GM23338 (cell line): ENCODE measurements around the gene NT5C2. TPM values are rescaled to one million over a fixed set of nuclear protein-coding genes. Genes with fewer than 3 reads are reported as not detected.

Experiments
- ATAC-seq: fragments of 200-7000 bp; cut with Tn5 transposase; 3 replicates; pipeline ENCODE4 v1.9.1; 2020
- DNase-seq: peaks from one replicate; pipeline ENCODE4 v3.0.0-alpha.2; 2015; ENCODE audit warnings: low spot score
- H2AFZ ChIP-seq: fragments of 200-600 bp; sonication (generic); 2 replicates; pipeline ENCODE4 v1.8.0; 2016; ENCODE audit warnings: antibody characterized with exemption, mild to moderate bottlenecking, moderate library complexity
- H3F3A ChIP-seq: fragments of 200-600 bp; sonication (generic); replicated peaks from 2 replicates; pipeline ENCODE4 v1.8.0; 2017; ENCODE audit warnings: antibody characterized with exemption, mixed run types, low read depth
- H3K27ac ChIP-seq: fragments of 200-600 bp; sonication (generic); 2 replicates; pipeline ENCODE4 v1.6.1; 2016; ENCODE audit warnings: low read depth
- H3K27me3 ChIP-seq: fragments of 200-600 bp; sonication (generic); 2 replicates; pipeline ENCODE4 v1.8.0; 2016; ENCODE audit warnings: mild to moderate bottlenecking, mixed run types, moderate library complexity; ENCODE audit not compliant: insufficient read depth
- H3K36me3 ChIP-seq: fragments of 200-600 bp; sonication (generic); 2 replicates; pipeline ENCODE4 v1.8.0; 2016; ENCODE audit warnings: mild to moderate bottlenecking; ENCODE audit not compliant: insufficient read depth
- H3K4me1 ChIP-seq: fragments of 200-600 bp; sonication (generic); 2 replicates; pipeline ENCODE4 v1.8.0; 2016; ENCODE audit warnings: mild to moderate bottlenecking, moderate library complexity; ENCODE audit not compliant: insufficient read depth
- H3K4me2 ChIP-seq: fragments of 200-600 bp; sonication (generic); 2 replicates; pipeline ENCODE4 v1.7.1; 2017; ENCODE audit warnings: mixed run types
- H3K4me3 ChIP-seq: fragments of 200-600 bp; sonication (generic); 2 replicates; pipeline ENCODE4 v1.6.1; 2016; ENCODE audit warnings: mixed run types
- H3K79me2 ChIP-seq: fragments of 200-600 bp; sonication (generic); replicated peaks from 2 replicates; pipeline ENCODE4 v1.8.0; 2017; ENCODE audit warnings: mild to moderate bottlenecking; ENCODE audit not compliant: insufficient read depth
- H3K9me2 ChIP-seq: fragments of 200-600 bp; sonication (generic); 2 replicates; pipeline ENCODE4 v1.8.0; 2017; ENCODE audit not compliant: insufficient read depth
- H4K20me1 ChIP-seq: fragments of 200-600 bp; sonication (generic); replicated peaks from 2 replicates; pipeline ENCODE4 v1.8.0; 2017; ENCODE audit warnings: mild to moderate bottlenecking; ENCODE audit not compliant: insufficient read depth
- H3K27ac Mint-ChIP-seq: 2 replicates; pipeline ENCODE4 v1.8.0; 2020; ENCODE audit warnings: inconsistent platforms, mild to moderate bottlenecking, moderate library complexity, mixed read lengths
- H3K27me3 Mint-ChIP-seq: 3 replicates; pipeline ENCODE4 v1.8.0; 2022; ENCODE audit warnings: low read depth, mild to moderate bottlenecking, moderate library complexity, mixed read lengths, inconsistent platforms; ENCODE audit not compliant: insufficient read depth, poor library complexity
- H3K36me3 Mint-ChIP-seq: 3 replicates; pipeline ENCODE4 v1.8.0; 2021; ENCODE audit warnings: low read depth, mild to moderate bottlenecking, inconsistent platforms, moderate library complexity, mixed read lengths
- H3K4me1 Mint-ChIP-seq: 3 replicates; pipeline ENCODE4 v1.8.0; 2020; ENCODE audit warnings: mild to moderate bottlenecking, inconsistent platforms, mixed read lengths
- H3K4me3 Mint-ChIP-seq: 3 replicates; pipeline ENCODE4 v1.8.0; 2021; ENCODE audit warnings: moderate library complexity, mild to moderate bottlenecking, inconsistent platforms, mixed read lengths
- H3K9me3 Mint-ChIP-seq: 3 replicates; pipeline ENCODE4 v1.8.0; 2020; ENCODE audit warnings: moderate library complexity, mild to moderate bottlenecking, inconsistent platforms, mixed read lengths
- CREB1 ChIP-seq: fragments of 250-450 bp; sonication (Bioruptor Pico); IDR thresholded peaks from 2 replicates; pipeline ENCODE4 v1.5.0; 2020; ENCODE audit warnings: low read depth, mild to moderate bottlenecking, moderate library complexity
- CTCF ChIP-seq, 2 experiments: fragments of 200-600 bp in 1 of 2; sonication (generic) in 1 of 2; conservative IDR thresholded peaks; 2 replicates each; pipeline versions ENCODE4 v1.5.1 to v1.6.1; 2016 to 2017; ENCODE audit warnings: antibody characterized with exemption in 2 of 2, low read depth in 2 of 2, mild to moderate bottlenecking in 2 of 2, moderate library complexity in 1 of 2
- ETS1 ChIP-seq: IDR thresholded peaks from 2 replicates; pipeline ENCODE4 v1.6.1; 2016; ENCODE audit warnings: antibody characterized with exemption
- EZH2 ChIP-seq: fragments of 200-600 bp; sonication (generic); IDR thresholded peaks from one replicate; pipeline ENCODE4 v1.8.0; 2017; ENCODE audit warnings: antibody characterized with exemption, mild to moderate bottlenecking, low read depth; ENCODE audit not compliant: unreplicated experiment
- EZH2phosphoT487 ChIP-seq: fragments of 200-600 bp; sonication (generic); IDR thresholded peaks from one replicate; pipeline ENCODE4 v1.8.1; 2018; ENCODE audit warnings: antibody characterized with exemption; ENCODE audit not compliant: unreplicated experiment
- JUNB ChIP-seq: IDR thresholded peaks from one replicate; pipeline ENCODE4 v1.6.1; 2016; ENCODE audit warnings: antibody characterized with exemption; ENCODE audit not compliant: unreplicated experiment
- NANOG ChIP-seq: IDR thresholded peaks from 2 replicates; pipeline ENCODE4 v1.6.1; 2016; ENCODE audit warnings: antibody characterized with exemption, borderline replicate concordance
- POLR2AphosphoS5 ChIP-seq: IDR thresholded peaks from 2 replicates; pipeline ENCODE4 v1.6.1; 2016; ENCODE audit warnings: antibody characterized with exemption, low read depth
- REST ChIP-seq: IDR thresholded peaks from one replicate; pipeline ENCODE4 v1.6.1; 2018; ENCODE audit warnings: antibody characterized with exemption; ENCODE audit not compliant: unreplicated experiment
- STAT1 ChIP-seq: IDR thresholded peaks from one replicate; pipeline ENCODE4 v1.6.1; 2016; ENCODE audit warnings: antibody characterized with exemption; ENCODE audit not compliant: unreplicated experiment
- ZNF114 ChIP-seq: fragments of 250-450 bp; sonication (Bioruptor Pico); IDR thresholded peaks from 2 replicates; pipeline ENCODE4 v1.5.0; 2020; ENCODE audit warnings: mild to moderate bottlenecking, moderate library complexity
- ZNF331 ChIP-seq: fragments of 250-450 bp; sonication (Bioruptor Pico); IDR thresholded peaks from 2 replicates; pipeline ENCODE4 v1.5.0; 2020; ENCODE audit warnings: low read depth, mild to moderate bottlenecking, moderate library complexity
- ZNF462 ChIP-seq: fragments of 250-450 bp; sonication (Bioruptor Pico); IDR thresholded peaks from 2 replicates; pipeline ENCODE4 v1.5.0; 2020; ENCODE audit warnings: mild to moderate bottlenecking, moderate library complexity
- polyA plus RNA-seq: library from polyadenylated mRNA; unstranded; fragments of >200 nt; fragmentation: Nextera tagmentation; extraction: Ambion mirVana; gene quantifications from 2 replicates; pipeline ENCODE4 v1.2.1, GENCODE V29; 2016
- total RNA-seq: library from RNA; depleted of rRNA; stranded (reverse); fragments of >200 nt; shearing (Covaris generic); gene quantifications from 2 replicates; pipeline ENCODE4 v1.2.3, GENCODE V29; 2014

The NT5C2 gene
- total and polyA plus RNA-seq, 2 experiments from 2014 or later = 33.9 to 85.4 TPM

GRCh38 chr10:103078676-103079075 is 114.4 kb downstream of the NT5C2 start:
- H3K36me3 ChIP-seq = no peaks in the 10 kb centered on the region
- no peaks in the 10 kb centered on the region for H3F3A ChIP-seq
- H4K20me1 ChIP-seq = no peaks in the 10 kb centered on the region
- H2AFZ ChIP-seq = no peak overlapping the region
- H3K27me3 ChIP-seq = no peaks in the 10 kb centered on the region
- Mint-ChIP-seq H3K27ac (no peak overlapping the region), H3K4me3 (no peak overlapping the region), H3K36me3 (peaks cover 13% of the 10 kb centered on the region), H3K4me1 (peaks cover 7% of the 10 kb centered on the region; the same call in 2 of the 3 replicates), H3K27me3 (no peaks in the 10 kb centered on the region), H3K9me3 (no peaks in the 10 kb centered on the region)
- no peak overlapping the region for H3K27ac ChIP-seq
- DNase-seq (no peak), ATAC-seq (no peak)
- H3K9me2 ChIP-seq = no peaks in the 10 kb centered on the region
- no peak for TF ChIP-seq POLR2AphosphoS5
- no peak for TF ChIP-seq CTCF (conservative IDR thresholded peaks at IDR 0.05; ENCODE audit: low read depth in 2 of 2)
- TF ChIP-seq ZNF462 = no peak
- no peak for TF ChIP-seq ETS1
- no peak for TF ChIP-seq CREB1
- no peak for TF ChIP-seq NANOG
- TF ChIP-seq ZNF114 (CRISPR knock-in tag) = no peak
- TF ChIP-seq EZH2phosphoT487 = no peak
- TF ChIP-seq STAT1 = no peak
- no peak for TF ChIP-seq JUNB
- TF ChIP-seq REST = no peak
- TF ChIP-seq ZNF331 (CRISPR knock-in tag) = no peak
- no peak for TF ChIP-seq EZH2
- H3K4me3 ChIP-seq = no peak overlapping the region
- H3K79me2 ChIP-seq = no peaks in the 10 kb centered on the region
- no peaks in the 10 kb centered on the region for H3K4me1 ChIP-seq
- no peak overlapping the region for H3K4me2 ChIP-seq
